ENCODE data around the gene IL27RA.

DNA sequence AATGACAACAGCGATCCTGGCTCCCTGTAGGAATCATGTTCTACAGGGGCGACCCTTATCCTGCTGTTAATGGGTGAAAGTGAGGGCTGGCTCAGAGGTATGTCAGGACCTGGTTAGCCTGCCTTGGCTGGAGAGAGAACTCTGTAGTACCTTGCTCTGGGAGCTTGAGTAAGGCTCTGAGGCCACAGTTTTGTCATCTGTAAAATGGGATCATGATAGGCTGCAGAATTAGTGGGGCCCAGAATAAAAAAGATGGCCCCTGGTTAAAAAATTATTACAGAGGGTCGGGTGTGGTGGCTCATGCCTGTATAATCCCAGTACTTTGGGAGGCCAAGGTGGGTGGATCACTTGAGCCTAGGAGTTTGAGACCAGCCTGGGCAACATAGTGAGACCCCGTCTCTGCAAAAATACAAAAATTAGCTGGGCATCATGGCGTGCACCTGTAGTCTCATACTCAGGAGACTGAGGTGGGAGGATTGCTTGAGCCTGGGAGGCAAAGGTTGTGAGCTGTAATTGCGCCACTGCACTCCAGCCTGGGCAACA is 69.5 kb downstream of the IL27RA start:
- TF ChIP-seq, protein P1, sequence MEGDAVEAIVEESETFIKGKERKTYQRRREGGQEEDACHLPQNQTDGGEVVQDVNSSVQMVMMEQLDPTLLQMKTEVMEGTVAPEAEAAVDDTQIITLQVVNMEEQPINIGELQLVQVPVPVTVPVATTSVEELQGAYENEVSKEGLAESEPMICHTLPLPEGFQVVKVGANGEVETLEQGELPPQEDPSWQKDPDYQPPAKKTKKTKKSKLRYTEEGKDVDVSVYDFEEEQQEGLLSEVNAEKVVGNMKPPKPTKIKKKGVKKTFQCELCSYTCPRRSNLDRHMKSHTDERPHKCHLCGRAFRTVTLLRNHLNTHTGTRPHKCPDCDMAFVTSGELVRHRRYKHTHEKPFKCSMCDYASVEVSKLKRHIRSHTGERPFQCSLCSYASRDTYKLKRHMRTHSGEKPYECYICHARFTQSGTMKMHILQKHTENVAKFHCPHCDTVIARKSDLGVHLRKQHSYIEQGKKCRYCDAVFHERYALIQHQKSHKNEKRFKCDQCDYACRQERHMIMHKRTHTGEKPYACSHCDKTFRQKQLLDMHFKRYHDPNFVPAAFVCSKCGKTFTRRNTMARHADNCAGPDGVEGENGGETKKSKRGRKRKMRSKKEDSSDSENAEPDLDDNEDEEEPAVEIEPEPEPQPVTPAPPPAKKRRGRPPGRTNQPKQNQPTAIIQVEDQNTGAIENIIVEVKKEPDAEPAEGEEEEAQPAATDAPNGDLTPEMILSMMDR (IDR thresholded peaks at IDR 0.05) = no peak
- no peak for TF ChIP-seq POLR2A (IDR thresholded peaks at IDR 0.05)

Data from testis (tissue), 2 donors.